ENCODE results near the gene LHFPL6.
"Not testable (repeated sequence)": the region's sequence is repeated elsewhere in the genome, so short reads cannot be mapped to it uniquely, and the experiment has no call there.

The LHFPL6 gene

DNA sequence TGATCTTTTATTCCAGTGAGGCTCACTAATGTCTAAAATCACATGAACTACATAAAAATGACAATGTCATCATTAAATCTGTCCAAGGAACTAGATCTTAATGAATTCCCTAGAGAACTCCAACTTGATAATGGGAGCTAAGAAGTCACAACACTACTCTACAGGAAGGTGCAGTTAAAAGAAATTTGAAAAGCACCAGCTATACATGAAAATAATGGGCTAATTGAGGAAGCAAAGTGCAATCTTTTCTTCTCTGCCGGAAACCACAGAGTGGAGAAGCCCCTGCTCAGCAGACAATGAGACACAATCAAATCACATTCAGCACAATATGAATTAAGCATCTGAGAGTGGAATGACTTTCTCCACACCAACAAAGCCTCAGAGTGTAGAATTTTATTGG lies 261.7 kb downstream of the LHFPL6 start:
- Histone ChIP-seq H4K20me1 (ENCODE audit: insufficient read depth, low read length) (no peaks in the 10 kb centered on the region), H3K27me3 (replicated peaks; ENCODE audit: insufficient read depth, low read length) (no peaks in the 10 kb centered on the region), H2AFZ (ENCODE audit: low read length) (no peak overlapping the region), H3K9me2 (replicated peaks; ENCODE audit: insufficient read depth, low read length) (no peaks in the 10 kb centered on the region), H3K9me3 (replicated peaks; ENCODE audit: insufficient read depth, low read length) (no peaks in the 10 kb centered on the region), H3K9ac (ENCODE audit: low read length) (no peak overlapping the region), H3K4me2 (ENCODE audit: low read depth, low read length) (no peak overlapping the region), H3K79me2 (ENCODE audit: low read length) (no peaks in the 10 kb centered on the region), H3F3A (ENCODE audit: insufficient read depth, low read length) (no peaks in the 10 kb centered on the region), H3K36me3 (replicated peaks; ENCODE audit: insufficient read depth, low read length) (no peaks in the 10 kb centered on the region), H3K4me3 (ENCODE audit: low read length) (no peak overlapping the region), H3K27ac (ENCODE audit: low read length) (no peak overlapping the region), H3K4me1 (ENCODE audit: low read length) (no peaks in the 10 kb centered on the region)
- no peak for DNase-seq
- TF ChIP-seq EZH2 (optimal IDR thresholded peaks at IDR 0.05; ENCODE audit: low read depth, low read length): no peak
- TF ChIP-seq, protein P1, sequence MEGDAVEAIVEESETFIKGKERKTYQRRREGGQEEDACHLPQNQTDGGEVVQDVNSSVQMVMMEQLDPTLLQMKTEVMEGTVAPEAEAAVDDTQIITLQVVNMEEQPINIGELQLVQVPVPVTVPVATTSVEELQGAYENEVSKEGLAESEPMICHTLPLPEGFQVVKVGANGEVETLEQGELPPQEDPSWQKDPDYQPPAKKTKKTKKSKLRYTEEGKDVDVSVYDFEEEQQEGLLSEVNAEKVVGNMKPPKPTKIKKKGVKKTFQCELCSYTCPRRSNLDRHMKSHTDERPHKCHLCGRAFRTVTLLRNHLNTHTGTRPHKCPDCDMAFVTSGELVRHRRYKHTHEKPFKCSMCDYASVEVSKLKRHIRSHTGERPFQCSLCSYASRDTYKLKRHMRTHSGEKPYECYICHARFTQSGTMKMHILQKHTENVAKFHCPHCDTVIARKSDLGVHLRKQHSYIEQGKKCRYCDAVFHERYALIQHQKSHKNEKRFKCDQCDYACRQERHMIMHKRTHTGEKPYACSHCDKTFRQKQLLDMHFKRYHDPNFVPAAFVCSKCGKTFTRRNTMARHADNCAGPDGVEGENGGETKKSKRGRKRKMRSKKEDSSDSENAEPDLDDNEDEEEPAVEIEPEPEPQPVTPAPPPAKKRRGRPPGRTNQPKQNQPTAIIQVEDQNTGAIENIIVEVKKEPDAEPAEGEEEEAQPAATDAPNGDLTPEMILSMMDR (IDR thresholded peaks at IDR 0.05; ENCODE audit: low read length): no peak
- TF ChIP-seq EZH2phosphoT487 (IDR thresholded peaks at IDR 0.05; ENCODE audit: low read length): no peak

DNA sequence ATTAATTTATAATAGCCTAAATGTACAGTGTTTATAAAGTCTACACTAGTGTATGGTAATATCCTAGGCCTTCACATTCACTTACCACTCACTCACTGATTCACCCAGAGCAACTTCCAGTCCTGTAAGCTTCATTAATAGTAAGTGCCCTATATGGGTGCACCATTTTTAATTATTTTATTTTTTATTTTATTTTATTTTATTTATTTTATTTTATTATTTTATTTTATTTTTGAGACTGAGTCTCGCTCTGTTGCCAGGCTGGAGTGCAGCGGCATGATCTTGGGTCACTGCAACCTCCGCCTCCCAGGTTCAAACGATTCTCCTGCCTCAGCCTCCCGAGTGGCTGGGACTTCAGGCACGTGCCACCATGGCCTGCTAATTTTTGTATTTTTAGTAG lies 264.9 kb downstream of the LHFPL6 start:
- H3K4me1 ChIP-seq (ENCODE audit: low read length); H3K9me2 ChIP-seq (replicated peaks; ENCODE audit: insufficient read depth, low read length); H3K27me3 ChIP-seq (replicated peaks; ENCODE audit: insufficient read depth, low read length); DNase-seq; H3K9ac ChIP-seq (ENCODE audit: low read length); H3K27ac ChIP-seq (ENCODE audit: low read length); H4K20me1 ChIP-seq (ENCODE audit: insufficient read depth, low read length); H3K79me2 ChIP-seq (ENCODE audit: low read length); H3K4me3 ChIP-seq (ENCODE audit: low read length); H3K36me3 ChIP-seq (replicated peaks; ENCODE audit: insufficient read depth, low read length); H3K4me2 ChIP-seq (ENCODE audit: low read depth, low read length); H3F3A ChIP-seq (ENCODE audit: insufficient read depth, low read length); H3K9me3 ChIP-seq (replicated peaks; ENCODE audit: insufficient read depth, low read length); H2AFZ ChIP-seq (ENCODE audit: low read length): not testable (repeated sequence)

GRCh38 chr13:39336937-39337336 lies 266.1 kb downstream of the LHFPL6 start:
- H3K36me3 ChIP-seq (replicated peaks; ENCODE audit: insufficient read depth, low read length): no peaks in the 10 kb centered on the region
- no peaks in the 10 kb centered on the region for H3K27me3 ChIP-seq (replicated peaks; ENCODE audit: insufficient read depth, low read length)
- no peaks in the 10 kb centered on the region for H3F3A ChIP-seq (ENCODE audit: insufficient read depth, low read length)
- H3K9me2 ChIP-seq (replicated peaks; ENCODE audit: insufficient read depth, low read length): no peaks in the 10 kb centered on the region
- H3K4me2 ChIP-seq (ENCODE audit: low read depth, low read length): no peak overlapping the region
- no peaks in the 10 kb centered on the region for H3K79me2 ChIP-seq (ENCODE audit: low read length)
- no peak for DNase-seq
- no peak overlapping the region for H3K4me3 ChIP-seq (ENCODE audit: low read length)
- H3K27ac ChIP-seq (ENCODE audit: low read length): no peak overlapping the region
- no peaks in the 10 kb centered on the region for H4K20me1 ChIP-seq (ENCODE audit: insufficient read depth, low read length)
- no peaks in the 10 kb centered on the region for H3K9me3 ChIP-seq (replicated peaks; ENCODE audit: insufficient read depth, low read length)
- H3K4me1 ChIP-seq (ENCODE audit: low read length): no peaks in the 10 kb centered on the region
- TF ChIP-seq, protein P1 (IDR thresholded peaks at IDR 0.05; ENCODE audit: low read length): no peak
- no peak for TF ChIP-seq EZH2 (optimal IDR thresholded peaks at IDR 0.05; ENCODE audit: low read depth, low read length)
- H2AFZ ChIP-seq (ENCODE audit: low read length): no peak overlapping the region
- no peak overlapping the region for H3K9ac ChIP-seq (ENCODE audit: low read length)

- Histone ChIP-seq H3K36me3 (replicated peaks; ENCODE audit: insufficient read depth, low read length) (no peaks in the 10 kb centered on the region), H3K27ac (ENCODE audit: low read length) (no peak overlapping the region), H3K79me2 (ENCODE audit: low read length) (no peaks in the 10 kb centered on the region), H3K27me3 (replicated peaks; ENCODE audit: insufficient read depth, low read length) (no peaks in the 10 kb centered on the region), H3K4me1 (ENCODE audit: low read length) (no peaks in the 10 kb centered on the region), H3F3A (ENCODE audit: insufficient read depth, low read length) (no peaks in the 10 kb centered on the region), H3K9me2 (replicated peaks; ENCODE audit: insufficient read depth, low read length) (no peaks in the 10 kb centered on the region), H3K4me3 (ENCODE audit: low read length) (no peak overlapping the region), H3K9me3 (replicated peaks; ENCODE audit: insufficient read depth, low read length) (no peaks in the 10 kb centered on the region), H2AFZ (ENCODE audit: low read length) (no peak overlapping the region), H3K4me2 (ENCODE audit: low read depth, low read length) (no peak overlapping the region), H3K9ac (ENCODE audit: low read length) (no peak overlapping the region), H4K20me1 (ENCODE audit: insufficient read depth, low read length) (no peaks in the 10 kb centered on the region)
- DNase-seq: no peak
- no peak for TF ChIP-seq EZH2phosphoT487 (IDR thresholded peaks at IDR 0.05; ENCODE audit: low read length)
- TF ChIP-seq EZH2 (optimal IDR thresholded peaks at IDR 0.05; ENCODE audit: low read depth, low read length): no peak
- TF ChIP-seq, protein P1 (IDR thresholded peaks at IDR 0.05; ENCODE audit: low read length): no peak
Measured at GRCh38 chr13:39336207-39336606, 266.8 kb downstream of the LHFPL6 start.

Measured in MM.1S (cell line).